GM10248 (cell line): Measurements from ENCODE around the gene LMNTD1.

Experiments used
- CTCF ChIA-PET: fragments of 300-600 bp; sonication (Branson Sonifier 250); formaldehyde crosslinking; extraction: SDS; loops from one replicate; lab custom pipeline; 2021; ENCODE audit warnings: antibody characterized with exemption; lab: Yijun Ruan, JAX
- POLR2A ChIA-PET: fragments of 350-650 bp; sonication (Branson Sonifier 250); formaldehyde crosslinking; extraction: SDS; loops from one replicate; lab custom pipeline; 2020; ENCODE audit warnings: antibody characterized with exemption; lab: Yijun Ruan, JAX
- DNase-seq: peaks from one replicate; pipeline ENCODE4 v3.0.0; 2012; ENCODE audit errors: extremely low spot score
- TF ChIP-seq, protein P1 (sequence below): IDR thresholded peaks from 2 replicates; pipeline ENCODE4 v1.5.1; 2012; ENCODE audit warnings: mild to moderate bottlenecking, low read depth; ENCODE audit errors: extremely low read depth, missing control alignments, control extremely low read depth

Gene LMNTD1

DNA sequence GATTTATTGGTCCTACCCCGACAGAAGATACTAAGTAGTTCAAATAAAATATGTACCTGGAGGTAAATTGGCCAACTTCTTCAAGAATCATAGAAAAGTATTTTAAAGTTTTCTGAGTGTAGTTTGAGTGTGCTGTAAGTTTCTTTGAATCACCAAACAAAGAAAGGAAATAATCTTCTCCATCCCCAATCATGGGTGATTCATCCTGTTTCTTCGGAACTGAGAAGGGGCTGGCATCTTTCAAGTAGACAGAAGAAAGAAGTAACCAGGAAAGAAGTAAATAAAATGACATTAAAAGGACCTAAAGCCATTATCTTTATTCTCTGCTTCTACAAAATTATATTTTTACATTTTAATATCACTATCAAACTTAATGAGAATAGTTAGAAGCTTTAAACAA lies 6.8 kb downstream of the LMNTD1 start:
- ChIA-PET CTCF (no interaction called here), POLR2A (no interaction called here)
- TF ChIP-seq, protein P1, sequence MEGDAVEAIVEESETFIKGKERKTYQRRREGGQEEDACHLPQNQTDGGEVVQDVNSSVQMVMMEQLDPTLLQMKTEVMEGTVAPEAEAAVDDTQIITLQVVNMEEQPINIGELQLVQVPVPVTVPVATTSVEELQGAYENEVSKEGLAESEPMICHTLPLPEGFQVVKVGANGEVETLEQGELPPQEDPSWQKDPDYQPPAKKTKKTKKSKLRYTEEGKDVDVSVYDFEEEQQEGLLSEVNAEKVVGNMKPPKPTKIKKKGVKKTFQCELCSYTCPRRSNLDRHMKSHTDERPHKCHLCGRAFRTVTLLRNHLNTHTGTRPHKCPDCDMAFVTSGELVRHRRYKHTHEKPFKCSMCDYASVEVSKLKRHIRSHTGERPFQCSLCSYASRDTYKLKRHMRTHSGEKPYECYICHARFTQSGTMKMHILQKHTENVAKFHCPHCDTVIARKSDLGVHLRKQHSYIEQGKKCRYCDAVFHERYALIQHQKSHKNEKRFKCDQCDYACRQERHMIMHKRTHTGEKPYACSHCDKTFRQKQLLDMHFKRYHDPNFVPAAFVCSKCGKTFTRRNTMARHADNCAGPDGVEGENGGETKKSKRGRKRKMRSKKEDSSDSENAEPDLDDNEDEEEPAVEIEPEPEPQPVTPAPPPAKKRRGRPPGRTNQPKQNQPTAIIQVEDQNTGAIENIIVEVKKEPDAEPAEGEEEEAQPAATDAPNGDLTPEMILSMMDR: no peak
- DNase-seq: no peak

DNA sequence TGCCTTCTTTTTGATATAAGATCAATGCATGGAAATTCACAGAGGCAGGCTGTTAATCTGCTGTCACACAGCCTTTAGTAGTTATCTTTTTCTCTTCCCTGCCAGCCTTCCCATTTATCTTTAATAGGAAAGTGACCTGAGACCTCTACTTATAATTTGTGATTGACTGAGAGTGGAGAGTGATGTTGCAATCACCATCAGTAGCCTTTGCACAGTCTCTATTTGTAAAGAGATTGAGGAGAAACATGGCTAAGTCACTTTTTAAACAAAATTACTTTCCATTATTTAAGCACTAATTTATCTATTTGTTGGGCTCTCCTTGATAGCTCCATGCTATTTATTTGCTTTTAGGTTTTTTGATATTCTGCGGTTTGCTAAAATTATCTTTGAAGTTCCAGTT lies 19.9 kb downstream of the LMNTD1 start:
- TF ChIP-seq, protein P1: no peak
- no peak for DNase-seq
- CTCF ChIA-PET: no interaction called here
- POLR2A ChIA-PET: no interaction called here

DNA sequence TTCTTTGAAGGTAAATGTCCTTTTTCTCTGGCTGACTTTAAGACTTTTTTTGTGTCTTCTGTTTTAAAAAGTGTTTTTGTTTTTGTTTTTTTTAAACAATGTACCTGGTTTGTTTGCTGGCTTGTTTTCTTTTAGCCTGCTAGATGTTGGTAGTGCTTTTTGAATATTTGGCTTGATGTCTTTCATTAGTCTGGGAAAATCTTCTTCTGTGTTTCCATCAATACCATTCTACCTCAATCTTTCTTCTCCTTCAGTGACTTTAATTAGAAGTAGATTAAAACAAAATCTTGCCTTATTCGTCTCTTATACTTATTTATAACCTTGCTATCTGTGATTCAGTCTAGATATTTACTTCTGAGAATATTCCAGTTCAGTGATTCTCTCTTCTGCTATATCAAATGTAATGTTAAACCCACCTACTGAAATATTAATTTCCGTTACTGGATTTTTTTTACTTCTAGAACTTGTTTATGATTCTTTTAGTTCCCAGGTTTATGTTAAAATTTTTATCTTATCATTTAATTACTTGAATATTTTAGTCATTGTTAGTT lies 21.5 kb downstream of the LMNTD1 start:
- CTCF ChIA-PET: no interaction called here
- POLR2A ChIA-PET: no interaction called here
- DNase-seq: no peak
- TF ChIP-seq, protein P1: no peak

DNA sequence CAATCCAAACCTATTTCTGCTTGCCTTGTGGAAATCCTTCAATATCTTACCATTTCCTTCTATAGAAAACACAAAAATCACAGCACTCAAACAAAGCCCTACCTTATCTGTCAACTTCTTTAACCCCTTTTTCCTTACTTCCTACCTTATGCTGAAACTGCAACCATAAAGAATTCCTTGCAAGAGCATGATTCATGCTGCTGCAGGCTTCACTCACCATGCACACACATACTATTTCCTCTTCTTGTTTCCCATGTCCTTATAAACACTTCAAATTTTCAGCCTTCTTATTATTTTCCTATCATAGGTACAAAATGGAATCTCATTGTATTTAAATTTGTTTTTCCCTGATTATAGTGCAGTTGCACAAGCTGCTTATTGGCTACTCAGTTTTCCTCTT lies 23.3 kb downstream of the LMNTD1 start:
- ChIA-PET CTCF (no interaction called here), POLR2A (no interaction called here)
- TF ChIP-seq, protein P1: no peak
- no peak for DNase-seq

DNA sequence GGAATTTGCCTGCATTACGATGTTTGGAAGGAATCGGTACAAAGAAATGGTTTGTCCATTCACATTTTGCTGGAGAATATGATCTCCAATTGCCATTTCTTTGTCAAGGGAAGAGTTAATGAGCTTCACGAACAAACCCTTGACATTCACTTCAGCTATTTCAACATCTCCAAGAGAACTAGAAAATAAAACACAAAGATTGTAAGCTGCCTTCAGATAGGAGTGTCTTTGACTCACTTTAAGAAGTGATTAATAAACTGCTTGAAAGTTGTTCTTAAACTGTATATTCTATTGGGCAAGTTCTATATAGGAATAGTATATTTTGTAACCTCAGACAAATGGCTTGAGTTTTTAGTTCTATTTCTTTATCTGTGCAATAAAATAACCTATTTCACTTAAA lies 26.3 kb downstream of the LMNTD1 start:
- DNase-seq: no peak
- ChIA-PET CTCF (no interaction called here), POLR2A (no interaction called here)
- TF ChIP-seq, protein P1: no peak

DNA sequence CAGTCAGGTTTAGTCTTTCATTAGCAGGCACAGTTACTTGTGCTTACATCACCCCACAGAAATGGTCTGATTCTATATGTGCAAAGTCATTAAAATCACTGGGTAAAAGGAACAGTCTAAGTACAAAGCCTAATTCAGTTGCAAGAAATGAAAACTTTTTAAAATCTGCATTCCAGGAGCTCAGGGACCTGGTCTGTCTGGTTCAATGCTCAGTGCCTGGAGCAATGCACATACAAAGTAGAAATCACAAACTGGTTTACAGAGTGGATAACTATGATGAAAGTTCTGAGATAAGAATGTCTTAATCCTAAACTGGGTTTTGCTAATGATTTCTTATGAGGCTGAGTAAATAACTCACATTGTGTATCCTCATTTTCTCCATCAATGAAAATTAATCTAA lies 28.7 kb downstream of the LMNTD1 start:
- CTCF ChIA-PET: no interaction called here
- POLR2A ChIA-PET: no interaction called here
- DNase-seq: no peak
- TF ChIP-seq, protein P1: no peak
